ENCODE data around the gene ESPL1.

GRCh38 chr12:53227341-53227740 is 40.8 kb upstream of the ESPL1 start:
- TF ChIP-seq POLR2AphosphoS5 (IDR thresholded peaks at IDR 0.05) (no peak), POLR2A (IDR thresholded peaks at IDR 0.05) (no peak)

All from spleen (tissue), 3 donors.